Stromal cell of bone marrow (primary cell): ENCODE measurements around the gene MSRB3.
"Not testable (repeated sequence)": the region's sequence is repeated elsewhere in the genome, so short reads cannot be mapped to it uniquely, and the experiment has no call there.

ENCODE experiments used
- DNase-seq: peaks from one replicate; pipeline ENCODE4 v3.0.0-alpha.2; 2012; ENCODE audit warnings: low read depth

Gene MSRB3

DNA sequence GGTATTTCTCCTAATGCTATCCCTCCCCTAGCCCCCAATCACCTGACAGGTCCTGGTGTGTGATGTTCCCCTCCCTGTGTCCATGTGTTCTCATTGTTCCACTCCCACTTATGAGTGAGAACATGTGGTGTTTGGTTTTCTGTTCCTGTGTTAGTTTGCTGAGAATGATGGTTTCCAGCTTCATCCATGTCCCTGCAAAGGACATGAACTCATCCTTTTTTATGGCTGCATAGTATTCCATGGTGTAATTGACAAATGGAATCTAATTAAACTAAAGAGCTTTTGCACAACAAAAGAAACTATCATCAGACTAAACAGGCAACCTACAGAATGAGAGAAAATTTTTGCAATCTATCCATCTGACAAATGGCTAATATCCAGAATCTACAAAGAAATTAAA, 178.9 kb downstream of the MSRB3 start:
- not testable (repeated sequence) for DNase-seq

DNA sequence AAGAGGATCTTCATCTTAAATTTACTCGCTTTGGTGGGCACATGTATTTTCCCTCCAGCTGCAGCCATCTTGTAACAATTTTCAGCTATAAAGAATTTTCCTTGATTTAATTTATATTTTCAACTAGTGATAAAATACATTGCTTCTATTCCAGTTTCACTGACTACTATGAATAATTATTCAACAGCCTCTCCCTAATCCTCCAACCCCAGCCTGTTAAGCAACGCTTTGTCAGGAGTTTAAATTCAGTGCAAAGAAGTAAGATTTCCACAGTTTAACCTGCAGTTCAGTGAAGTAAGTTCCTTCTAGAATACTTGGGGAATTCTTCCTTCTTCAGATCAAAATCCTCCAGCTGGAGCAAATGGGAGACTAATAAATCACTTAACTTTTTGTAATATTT, 180.2 kb downstream of the MSRB3 start:
- no peak for DNase-seq

DNA sequence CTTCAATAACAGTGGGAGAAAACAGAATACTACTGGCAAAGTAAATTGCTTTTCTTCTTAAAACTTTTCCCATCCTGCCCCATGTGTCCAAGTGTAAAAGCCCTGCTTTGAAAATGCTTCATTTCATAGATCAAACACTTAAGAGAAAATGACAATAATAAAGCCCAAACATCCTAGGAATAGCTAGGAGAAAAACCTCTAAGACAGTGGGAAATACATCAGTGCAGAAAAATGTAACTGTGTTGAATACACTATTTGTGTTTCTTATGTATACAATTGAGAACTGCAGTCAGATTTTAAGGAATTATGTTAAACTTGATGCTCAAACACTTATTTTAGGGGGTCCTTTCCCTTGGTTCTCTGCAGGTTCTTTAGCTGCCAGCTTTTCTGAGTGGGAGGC, 181.1 kb downstream of the MSRB3 start:
- no peak for DNase-seq

DNA sequence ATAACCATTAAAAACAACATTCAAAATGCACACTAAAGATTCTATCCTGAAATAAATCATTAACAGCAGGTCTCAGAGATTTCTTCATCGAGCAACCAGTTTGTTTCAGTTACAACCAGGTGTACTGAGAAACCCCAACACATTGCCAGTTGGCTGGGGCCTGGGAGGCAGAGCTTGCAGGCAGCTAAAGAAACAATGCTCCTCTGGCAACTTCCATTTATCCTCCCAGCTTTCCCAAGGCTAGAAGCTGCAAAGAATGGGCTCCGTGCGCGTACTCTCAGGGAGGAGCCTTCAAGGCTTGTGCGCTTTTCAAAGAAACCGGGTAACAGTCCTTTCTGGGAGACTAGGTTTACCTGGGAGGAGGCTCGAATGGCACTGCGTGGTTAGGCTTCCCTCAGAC, 181.6 kb downstream of the MSRB3 start:
- DNase-seq = no peak

DNA sequence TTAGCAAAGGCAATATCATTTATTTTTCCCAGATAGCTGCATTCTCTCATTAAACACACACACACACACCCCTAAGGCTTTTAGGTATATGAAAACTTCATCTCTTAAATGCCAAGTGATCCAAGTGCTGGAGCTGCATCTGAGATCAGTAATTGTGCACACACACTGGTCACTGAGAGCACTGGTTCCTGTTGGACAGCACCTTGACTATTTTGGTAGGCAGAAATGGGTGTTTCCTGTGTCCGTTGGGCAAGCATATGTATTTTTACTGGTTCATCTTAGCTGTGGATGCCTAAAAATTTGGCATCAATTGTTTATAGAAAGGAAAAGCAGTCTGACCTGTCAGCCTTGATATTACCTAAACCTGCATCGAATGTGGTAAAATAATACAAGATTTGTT, 182.5 kb downstream of the MSRB3 start:
- no peak for DNase-seq

DNA sequence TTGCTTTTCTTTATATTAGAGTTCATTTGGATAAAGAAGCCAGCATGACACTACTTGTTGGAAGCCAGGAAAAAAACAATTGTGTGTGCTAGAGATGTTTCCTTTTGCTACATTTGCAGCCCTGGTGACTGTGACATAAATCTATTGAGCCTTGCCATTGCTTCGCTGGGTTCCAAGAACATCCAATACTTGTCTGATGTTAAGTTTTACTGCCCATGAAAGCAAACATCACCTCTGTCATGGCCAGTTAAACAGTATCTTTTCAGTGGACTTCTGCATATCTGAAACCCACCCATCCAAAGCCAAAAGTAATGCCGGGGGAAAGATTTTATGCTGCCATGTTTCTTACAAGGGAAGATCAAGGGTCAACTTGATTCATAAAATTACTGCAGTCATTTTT, 184.0 kb downstream of the MSRB3 start:
- no peak for DNase-seq

DNA sequence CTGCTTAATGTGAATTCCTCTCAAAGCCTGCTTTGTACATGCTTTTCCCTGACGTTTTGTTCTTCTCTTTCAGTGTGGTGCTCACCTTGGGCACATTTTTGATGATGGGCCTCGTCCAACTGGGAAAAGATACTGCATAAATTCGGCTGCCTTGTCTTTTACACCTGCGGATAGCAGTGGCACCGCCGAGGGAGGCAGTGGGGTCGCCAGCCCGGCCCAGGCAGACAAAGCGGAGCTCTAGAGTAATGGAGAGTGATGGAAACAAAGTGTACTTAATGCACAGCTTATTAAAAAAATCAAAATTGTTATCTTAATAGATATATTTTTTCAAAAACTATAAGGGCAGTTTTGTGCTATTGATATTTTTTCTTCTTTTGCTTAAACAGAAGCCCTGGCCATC, 184.6 kb downstream of the MSRB3 start:
- no peak for DNase-seq

DNA sequence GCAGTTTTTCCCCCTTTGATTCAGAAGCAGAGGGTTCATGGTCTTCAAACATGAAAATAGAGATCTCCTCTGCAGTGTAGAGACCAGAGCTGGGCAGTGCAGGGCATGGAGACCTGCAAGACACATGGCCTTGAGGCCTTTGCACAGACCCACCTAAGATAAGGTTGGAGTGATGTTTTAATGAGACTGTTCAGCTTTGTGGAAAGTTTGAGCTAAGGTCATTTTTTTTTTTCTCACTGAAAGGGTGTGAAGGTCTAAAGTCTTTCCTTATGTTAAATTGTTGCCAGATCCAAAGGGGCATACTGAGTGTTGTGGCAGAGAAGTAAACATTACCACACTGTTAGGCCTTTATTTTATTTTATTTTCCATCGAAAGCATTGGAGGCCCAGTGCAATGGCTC, 185.1 kb downstream of the MSRB3 start:
- no peak for DNase-seq

DNA sequence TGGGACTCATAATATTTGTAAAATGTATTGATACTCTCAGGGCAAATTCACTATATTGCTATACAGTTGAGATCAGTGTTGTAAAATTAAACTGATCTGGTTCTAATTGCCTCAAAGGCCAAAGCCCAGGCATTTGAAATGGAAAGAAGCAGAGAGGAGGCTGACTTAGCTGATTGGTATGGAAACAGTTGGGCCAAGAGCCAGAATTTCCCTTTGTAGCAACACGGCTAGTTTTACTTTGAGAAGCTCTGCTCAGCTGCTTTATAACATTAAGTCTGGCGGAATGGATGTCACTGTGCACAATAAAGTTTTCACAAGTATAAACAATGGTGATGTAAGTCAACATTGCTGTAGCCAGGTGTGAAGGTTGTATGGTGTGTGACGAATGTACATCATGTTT, 186.4 kb downstream of the MSRB3 start:
- DNase-seq = peak; percentile 80

DNA sequence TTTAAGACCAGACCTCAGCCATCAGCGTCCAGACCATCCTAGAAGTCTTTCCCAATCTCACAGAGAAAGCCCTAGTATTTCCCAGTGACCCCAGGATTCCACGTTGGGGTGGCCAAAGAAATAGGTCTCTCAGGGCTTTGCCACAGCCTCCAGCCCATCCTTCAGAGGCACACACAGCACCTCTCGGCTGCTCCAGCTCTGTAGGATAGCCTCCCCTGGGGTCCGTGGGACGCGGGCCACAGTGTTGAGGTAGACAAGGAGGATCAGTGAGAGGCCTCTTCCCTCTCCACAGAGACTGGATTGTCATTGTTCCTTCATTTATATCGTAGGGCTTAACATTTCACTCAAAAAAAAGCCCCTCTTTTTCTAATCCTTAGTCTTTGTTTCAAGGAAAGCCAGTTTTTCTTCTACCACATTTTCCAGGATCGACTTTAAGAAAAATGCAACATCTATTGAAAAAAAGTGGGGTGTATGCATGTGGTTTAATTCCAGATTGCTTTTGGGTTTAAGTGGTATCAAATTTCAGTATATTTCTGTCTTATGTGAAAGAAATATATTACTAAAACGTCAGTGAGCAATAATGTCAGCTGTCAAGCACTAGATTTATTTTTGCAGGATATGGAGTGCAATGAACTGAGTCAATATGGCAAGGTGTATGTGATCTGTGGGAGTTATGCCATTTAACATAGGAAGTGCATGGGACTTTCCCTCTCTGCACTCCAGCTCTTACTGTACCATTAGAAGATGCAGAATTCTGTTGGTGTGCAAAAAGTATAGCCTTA, 187.5 kb downstream of the MSRB3 start:
- no peak for DNase-seq

DNA sequence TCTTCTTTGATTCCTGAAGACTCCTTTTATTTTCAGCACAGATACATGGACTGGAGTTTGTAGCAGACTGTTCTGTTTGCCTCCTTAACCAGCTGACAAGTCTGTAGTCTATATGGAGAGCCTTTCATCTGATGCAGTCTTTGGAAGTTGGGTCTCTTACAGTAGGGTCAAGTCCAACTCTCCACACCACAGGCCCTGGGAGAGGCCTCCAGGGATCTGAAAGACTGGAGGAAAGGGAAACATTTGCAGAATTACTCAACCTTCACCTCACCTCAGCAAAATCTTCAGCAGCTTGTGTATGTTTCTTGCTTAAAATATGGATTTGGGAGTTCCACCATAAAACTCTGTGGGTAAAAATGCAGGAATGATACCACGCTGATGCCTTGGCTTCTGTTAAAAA, 188.4 kb downstream of the MSRB3 start:
- peak; percentile 16 for DNase-seq

DNA sequence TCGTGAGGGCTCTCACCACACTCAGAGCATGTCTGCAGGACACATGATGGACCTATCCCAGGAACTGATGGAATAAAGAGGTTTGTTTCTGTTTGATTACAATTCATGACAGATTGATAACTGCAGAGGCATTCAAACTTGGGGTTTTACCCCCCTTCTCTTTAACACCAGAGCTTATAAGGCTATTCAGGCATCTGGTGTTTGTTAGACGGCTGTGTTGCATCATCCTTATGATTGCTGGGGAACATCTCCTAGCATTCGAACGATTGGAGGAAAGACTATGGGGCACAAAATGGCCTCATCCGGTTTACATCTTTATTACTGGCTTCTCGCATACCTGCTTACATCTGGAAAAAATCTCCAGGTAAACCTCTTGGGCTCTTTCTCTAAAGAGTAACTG, 191.8 kb downstream of the MSRB3 start:
- no peak for DNase-seq

DNA sequence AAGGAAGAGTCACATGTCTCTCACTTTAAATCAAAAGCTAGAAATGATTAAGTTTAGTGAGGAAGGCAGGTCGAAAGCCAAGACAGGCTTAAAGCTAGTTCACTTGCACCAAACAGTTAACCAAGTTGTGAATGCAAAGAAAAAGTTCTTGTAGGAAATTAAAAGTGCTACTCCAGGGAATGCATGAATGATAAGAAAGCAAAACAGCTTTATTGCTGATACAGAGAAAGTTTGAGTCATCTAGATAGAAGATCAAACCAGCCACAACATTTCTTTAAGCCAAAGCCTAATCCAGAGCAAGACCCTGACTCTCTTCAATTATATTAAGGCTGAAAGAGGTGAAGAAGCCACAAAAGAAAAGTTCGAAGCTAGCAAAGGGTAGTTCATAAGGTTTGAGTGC, 193.6 kb downstream of the MSRB3 start:
- DNase-seq = no peak

DNA sequence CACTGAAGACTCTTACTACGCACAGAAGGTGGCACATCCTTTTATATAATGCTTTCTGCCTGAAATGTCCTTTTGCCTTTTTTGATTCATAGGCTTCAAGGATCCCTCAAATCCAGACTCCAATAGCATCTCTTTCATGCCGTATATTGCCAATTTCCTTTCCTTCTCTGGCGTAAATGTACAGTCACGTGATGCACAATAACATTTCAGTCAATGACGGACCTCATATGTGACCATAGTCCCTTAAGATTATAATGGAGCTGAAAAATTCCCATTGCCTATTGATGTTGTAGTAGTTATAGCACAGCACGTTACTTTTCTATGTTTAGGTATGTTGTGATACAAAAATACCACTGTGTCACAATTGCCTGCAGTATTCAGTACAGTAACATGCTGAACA, 196.3 kb downstream of the MSRB3 start:
- no peak for DNase-seq

DNA sequence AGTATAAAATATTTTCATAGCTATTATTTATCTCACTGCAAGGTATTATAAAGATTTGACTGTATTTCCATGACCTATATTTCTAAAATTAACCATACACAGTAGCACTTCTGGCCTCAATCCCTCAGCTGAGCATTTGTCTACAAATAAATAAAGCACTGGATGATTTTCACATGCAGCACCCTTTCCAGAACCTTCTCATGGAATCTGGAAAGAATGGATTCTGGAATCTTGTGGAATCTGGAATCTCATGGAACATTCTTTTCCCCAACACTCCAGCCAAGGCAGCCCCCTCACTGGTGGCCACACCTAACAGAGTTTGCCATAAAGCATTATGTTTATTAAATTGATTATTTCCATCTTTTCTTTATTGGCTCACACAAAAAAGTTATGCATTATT, 199.2 kb downstream of the MSRB3 start:
- no peak for DNase-seq

DNA sequence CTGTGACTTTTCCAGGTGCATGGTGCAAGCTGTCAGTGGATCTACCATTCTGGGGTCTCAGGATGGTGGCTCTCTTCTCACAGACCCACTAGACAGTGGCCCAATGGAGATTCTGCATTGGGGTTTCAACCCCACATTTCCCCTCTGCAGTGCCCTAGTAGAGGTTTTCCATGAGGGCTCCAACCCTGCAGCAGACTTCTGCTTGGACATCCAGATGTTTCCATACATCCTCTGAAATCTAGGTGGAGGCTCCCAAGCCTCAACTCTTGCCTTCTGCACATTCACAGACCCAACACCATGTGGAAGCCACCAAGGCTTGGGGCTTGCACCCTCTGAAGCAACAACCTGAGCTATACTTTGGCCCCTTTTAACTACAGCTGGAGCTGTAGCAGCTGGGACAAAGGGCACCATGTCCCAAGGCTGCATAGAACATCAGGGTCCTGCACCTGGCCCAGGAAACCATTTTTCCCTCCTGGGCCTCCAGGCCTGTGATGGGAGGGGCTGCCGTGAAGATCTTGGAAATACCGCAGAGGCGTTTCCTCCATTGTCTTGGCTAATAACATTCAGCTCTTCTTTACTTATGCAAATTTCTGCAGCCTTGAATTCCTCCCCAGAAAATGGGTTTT, 205.5 kb downstream of the MSRB3 start:
- DNase-seq = not testable (repeated sequence)

DNA sequence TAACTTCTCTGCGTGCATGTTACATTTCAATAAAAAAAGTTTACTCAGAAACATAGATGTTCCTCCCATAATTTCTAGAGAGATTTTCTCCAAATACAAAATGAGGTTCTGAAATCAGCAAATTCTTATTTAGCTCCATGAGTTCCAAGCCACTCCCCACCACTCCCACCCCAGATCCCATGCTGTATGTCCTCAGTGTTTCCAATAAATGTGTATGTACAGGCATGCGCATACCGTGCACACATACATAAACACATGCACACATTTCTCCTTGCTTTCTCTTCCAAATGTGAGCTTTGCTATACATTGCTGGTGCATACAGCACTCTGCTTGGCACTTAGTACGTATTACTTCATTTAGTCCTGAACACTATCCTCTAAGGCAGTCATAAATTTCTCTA, 209.7 kb downstream of the MSRB3 start:
- DNase-seq = no peak

DNA sequence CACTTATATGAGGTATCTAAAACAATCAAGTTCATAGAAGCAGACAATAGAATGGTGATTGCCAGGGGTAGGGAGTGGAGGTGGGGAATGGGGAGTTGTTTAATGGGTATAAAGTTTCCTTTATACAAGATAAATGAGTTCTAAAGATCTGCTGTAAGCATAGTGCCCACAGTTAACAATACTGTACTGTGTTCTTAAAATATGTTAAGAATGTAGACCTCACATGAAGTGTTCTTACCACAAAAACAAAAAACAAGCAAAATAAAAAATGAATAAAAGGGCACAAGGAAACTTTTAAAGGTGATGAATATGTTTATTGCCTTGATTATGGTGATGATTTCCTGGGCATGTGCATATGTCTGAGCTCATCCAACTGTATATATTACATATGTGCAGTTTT, 211.8 kb downstream of the MSRB3 start:
- DNase-seq = no peak

DNA sequence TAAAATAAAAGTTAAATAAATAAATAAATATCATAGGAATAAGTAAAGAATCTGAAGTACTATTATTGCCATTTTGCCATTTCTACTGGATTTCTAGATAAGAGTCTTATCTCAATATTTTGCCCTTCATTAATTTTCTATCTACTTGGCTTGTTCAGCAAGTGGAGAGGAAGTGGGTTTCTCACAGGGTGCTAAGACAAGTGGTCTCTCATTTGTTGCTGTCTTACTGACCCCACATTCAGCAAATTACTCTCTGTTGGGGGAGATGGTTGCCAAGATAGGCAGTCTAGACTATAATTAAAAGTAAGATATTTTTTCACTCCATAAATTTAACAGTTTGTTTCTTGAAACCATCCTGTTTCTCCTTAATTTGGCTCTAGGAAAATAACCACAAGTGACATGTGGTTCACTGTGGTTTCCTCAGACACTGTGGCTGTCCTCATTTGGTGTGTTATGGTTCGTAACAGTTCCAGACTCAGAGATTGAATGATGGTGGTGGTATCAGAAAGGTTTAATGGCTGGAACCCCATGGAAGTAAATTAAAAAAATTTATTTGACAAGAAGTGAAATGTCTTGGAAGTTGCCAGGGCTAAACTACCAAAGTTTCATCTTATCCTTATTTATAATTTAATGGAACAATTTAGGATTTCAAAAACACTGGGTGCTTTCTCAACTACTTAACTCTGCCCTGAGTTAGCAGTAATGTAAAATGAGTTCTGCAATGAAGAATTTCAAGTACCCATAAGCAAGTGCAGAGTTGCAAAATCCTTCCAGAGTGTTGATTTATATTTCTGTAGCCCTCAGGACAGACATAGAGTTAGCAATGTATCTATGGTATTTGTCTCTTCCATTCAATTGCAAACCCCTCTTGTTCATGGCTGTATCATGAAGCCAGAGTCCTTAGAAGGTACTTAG, 214.8 kb downstream of the MSRB3 start:
- no peak for DNase-seq

DNA sequence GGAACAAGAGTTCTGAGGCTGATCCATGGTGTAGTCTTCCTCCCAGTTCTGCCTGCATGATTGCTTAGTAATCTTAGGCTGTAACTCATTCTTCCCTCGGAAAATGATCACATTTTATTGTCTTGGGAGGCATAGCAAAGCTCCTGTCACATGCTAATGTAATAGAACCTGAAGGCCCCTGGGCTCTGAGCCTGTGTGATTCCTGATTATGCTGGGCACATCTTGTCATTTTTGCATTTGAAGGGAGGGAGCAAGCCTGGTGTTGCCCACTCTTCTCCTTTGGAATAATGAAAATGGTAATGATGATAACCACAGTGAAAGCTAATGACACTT, 215.4 kb downstream of the MSRB3 start:
- DNase-seq = no peak

DNA sequence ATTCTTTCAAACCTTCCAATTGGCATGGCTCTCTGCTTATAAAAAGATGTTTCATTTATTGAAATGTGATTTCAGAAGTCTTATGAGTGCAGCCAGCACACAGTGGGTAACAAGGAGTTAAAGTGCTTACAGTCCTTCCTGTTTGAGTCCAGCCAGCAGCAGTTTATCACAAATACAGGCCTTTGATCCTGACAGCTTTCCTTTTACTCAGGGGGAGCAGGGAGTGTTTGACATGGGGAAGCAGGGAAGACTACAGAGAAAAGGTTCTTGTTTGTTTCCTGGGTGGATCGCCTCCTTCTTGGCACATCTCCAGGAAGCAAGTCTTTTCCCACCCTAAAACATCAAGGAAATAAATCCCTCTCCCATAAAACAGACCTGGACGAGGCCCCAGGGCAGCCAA, 216.1 kb downstream of the MSRB3 start:
- no peak for DNase-seq

DNA sequence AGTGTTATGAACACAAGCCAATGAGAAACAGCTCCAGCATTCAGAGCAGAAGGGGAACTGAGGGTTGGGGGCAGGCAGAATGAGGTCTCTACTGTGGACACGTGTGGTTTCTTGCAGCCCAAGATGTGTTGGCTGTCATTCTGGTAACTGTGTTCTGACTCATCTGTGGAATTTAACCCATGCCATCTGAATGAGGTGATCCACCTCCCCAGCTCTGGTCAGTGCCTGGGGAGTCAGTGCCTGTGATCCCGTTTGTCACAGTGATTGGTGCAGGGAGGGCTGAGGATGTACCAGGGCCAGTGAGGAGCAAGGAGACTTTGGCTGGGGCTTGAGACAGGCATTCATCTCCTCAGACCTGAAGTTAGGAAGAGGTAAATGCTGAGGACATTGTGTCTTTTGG, 216.8 kb downstream of the MSRB3 start:
- DNase-seq = no peak

DNA sequence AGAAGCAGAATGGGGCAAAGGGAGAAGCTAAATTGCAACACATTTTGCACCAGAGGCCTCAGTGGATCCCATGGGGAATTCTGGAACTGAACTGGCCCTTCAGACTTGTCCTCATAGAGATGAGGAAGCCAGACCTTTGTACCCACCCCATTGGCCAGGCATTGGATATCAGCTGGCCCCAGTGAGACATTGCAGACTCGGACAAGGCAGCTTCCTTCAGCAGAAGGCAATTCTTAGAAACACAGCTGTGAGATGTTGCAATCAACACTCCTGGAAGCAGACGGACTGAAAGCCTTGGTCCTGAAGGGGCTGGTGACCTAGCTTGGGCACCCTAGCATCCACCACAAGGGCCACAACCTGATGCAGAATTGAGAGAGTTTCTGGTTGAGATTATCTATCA, 218.1 kb downstream of the MSRB3 start:
- DNase-seq = no peak
